ENCODE measurements around the gene MRPL47. TPM values are rescaled to one million over a fixed set of nuclear protein-coding genes. Genes with fewer than 3 reads are reported as not detected.

MRPL47 gene
- total RNA-seq, 1 donor from 2014 or later = 25.1 TPM

GRCh38 chr3:179624451-179624850 lies 20.0 kb upstream of the MRPL47 start:
- Histone ChIP-seq H3K4me3 (ENCODE audit: low read length in 3 of 3) (no peak overlapping the region), H3K27me3 (ENCODE audit: control insufficient read depth in 3 of 3, insufficient read depth in 3 of 3, low read length in 3 of 3) (no peaks in the 10 kb centered on the region), H3K36me3 (ENCODE audit: control insufficient read depth in 3 of 3, insufficient read depth in 3 of 3, low read length in 3 of 3) (peaks cover 26 to 41% (median 38%) of the 10 kb centered on the region in 3 donors), H3K4me1 (ENCODE audit: control insufficient read depth in 3 of 3, insufficient read depth in 3 of 3, low read length in 3 of 3) (no peaks in the 10 kb centered on the region), H3K27ac (ENCODE audit: low read depth, low read length) (no peak overlapping the region), H3K9ac (ENCODE audit: low read depth in 1 of 3, low read length in 3 of 3) (no peak overlapping the region), H3K9me3 (ENCODE audit: control insufficient read depth in 3 of 3, low read length in 3 of 3) (no peaks in the 10 kb centered on the region)

GRCh38 chr3:179622023-179622422 lies 17.6 kb upstream of the MRPL47 start:
- no peaks in the 10 kb centered on the region for H3K27me3 ChIP-seq (ENCODE audit: control insufficient read depth in 3 of 3, insufficient read depth in 3 of 3, low read length in 3 of 3)
- no peaks in the 10 kb centered on the region for H3K9me3 ChIP-seq (ENCODE audit: control insufficient read depth in 3 of 3, low read length in 3 of 3)
- H3K9ac ChIP-seq (ENCODE audit: low read depth in 1 of 3, low read length in 3 of 3) = no peak overlapping the region
- no peak overlapping the region for H3K4me3 ChIP-seq (ENCODE audit: low read length in 3 of 3)
- H3K36me3 ChIP-seq (ENCODE audit: control insufficient read depth in 3 of 3, insufficient read depth in 3 of 3, low read length in 3 of 3) = peaks cover 30 to 56% (median 54%) of the 10 kb centered on the region in 3 donors
- H3K27ac ChIP-seq (ENCODE audit: low read depth, low read length) = no peak overlapping the region
- no peaks in the 10 kb centered on the region for H3K4me1 ChIP-seq (ENCODE audit: control insufficient read depth in 3 of 3, insufficient read depth in 3 of 3, low read length in 3 of 3)

GRCh38 chr3:179615458-179616173 lies 11.2 kb upstream of the MRPL47 start:
- no peak overlapping the region for H3K9ac ChIP-seq (ENCODE audit: low read depth in 1 of 3, low read length in 3 of 3)

GRCh38 chr3:179613807-179614206 lies 9.4 kb upstream of the MRPL47 start:
- no peak overlapping the region for H3K4me3 ChIP-seq (ENCODE audit: low read length in 3 of 3)
- H3K4me1 ChIP-seq (ENCODE audit: control insufficient read depth in 3 of 3, insufficient read depth in 3 of 3, low read length in 3 of 3) = peaks cover 0 to 8% (median 0%) of the 10 kb centered on the region in 3 donors
- H3K36me3 ChIP-seq (ENCODE audit: control insufficient read depth in 3 of 3, insufficient read depth in 3 of 3, low read length in 3 of 3) = peaks cover 4 to 32% (median 16%) of the 10 kb centered on the region in 3 donors
- H3K9ac ChIP-seq (ENCODE audit: low read depth in 1 of 3, low read length in 3 of 3) = no peak overlapping the region
- no peaks in the 10 kb centered on the region for H3K27me3 ChIP-seq (ENCODE audit: control insufficient read depth in 3 of 3, insufficient read depth in 3 of 3, low read length in 3 of 3)
- H3K27ac ChIP-seq (ENCODE audit: low read depth, low read length) = no peak overlapping the region
- H3K9me3 ChIP-seq (ENCODE audit: control insufficient read depth in 3 of 3, low read length in 3 of 3) = no peaks in the 10 kb centered on the region

More at GRCh38 chr3:179615458-179616173, 11.2 kb upstream of the MRPL47 start:
- Histone ChIP-seq H3K4me3 (ENCODE audit: low read length in 3 of 3) (no peak overlapping the region), H3K36me3 (ENCODE audit: control insufficient read depth in 3 of 3, insufficient read depth in 3 of 3, low read length in 3 of 3) (peaks cover 6 to 33% (median 18%) of the 10 kb centered on the region in 3 donors), H3K27me3 (ENCODE audit: control insufficient read depth in 3 of 3, insufficient read depth in 3 of 3, low read length in 3 of 3) (no peaks in the 10 kb centered on the region), H3K9me3 (ENCODE audit: control insufficient read depth in 3 of 3, low read length in 3 of 3) (no peaks in the 10 kb centered on the region), H3K27ac (ENCODE audit: low read depth, low read length) (no peak overlapping the region), H3K4me1 (ENCODE audit: control insufficient read depth in 3 of 3, insufficient read depth in 3 of 3, low read length in 3 of 3) (no peaks in the 10 kb centered on the region)

- no peak overlapping the region for H3K9ac ChIP-seq (ENCODE audit: low read depth in 1 of 3, low read length in 3 of 3)
- peaks cover 0 to 9% (median 8%) of the 10 kb centered on the region in 3 donors for H3K36me3 ChIP-seq (ENCODE audit: control insufficient read depth in 3 of 3, insufficient read depth in 3 of 3, low read length in 3 of 3)
- no peaks in the 10 kb centered on the region for H3K27me3 ChIP-seq (ENCODE audit: control insufficient read depth in 3 of 3, insufficient read depth in 3 of 3, low read length in 3 of 3)
- H3K9me3 ChIP-seq (ENCODE audit: control insufficient read depth in 3 of 3, low read length in 3 of 3) = no peaks in the 10 kb centered on the region
- H3K27ac ChIP-seq (ENCODE audit: low read depth, low read length) = no peak overlapping the region
- H3K4me3 ChIP-seq (ENCODE audit: low read length in 3 of 3) = no peak overlapping the region
- peaks cover 0 to 23% (median 10%) of the 10 kb centered on the region in 3 donors for H3K4me1 ChIP-seq (ENCODE audit: control insufficient read depth in 3 of 3, insufficient read depth in 3 of 3, low read length in 3 of 3)
Observed at GRCh38 chr3:179610066-179610465, 5.6 kb upstream of the MRPL47 start.

- Histone ChIP-seq H3K9me3 (ENCODE audit: control insufficient read depth in 3 of 3, low read length in 3 of 3) (no peaks in the 10 kb centered on the region), H3K36me3 (ENCODE audit: control insufficient read depth in 3 of 3, insufficient read depth in 3 of 3, low read length in 3 of 3) (peaks cover 0 to 9% (median 8%) of the 10 kb centered on the region in 3 donors), H3K9ac (ENCODE audit: low read depth in 1 of 3, low read length in 3 of 3) (peak overlapping the region in 1 of 3 donors; percentile 7), H3K4me1 (ENCODE audit: control insufficient read depth in 3 of 3, insufficient read depth in 3 of 3, low read length in 3 of 3) (peaks cover 0 to 23% (median 12%) of the 10 kb centered on the region in 3 donors), H3K27ac (ENCODE audit: low read depth, low read length) (no peak overlapping the region), H3K27me3 (ENCODE audit: control insufficient read depth in 3 of 3, insufficient read depth in 3 of 3, low read length in 3 of 3) (no peaks in the 10 kb centered on the region), H3K4me3 (ENCODE audit: low read length in 3 of 3) (no peak overlapping the region)
Observed at GRCh38 chr3:179608931-179609720, 4.7 kb upstream of the MRPL47 start.

- Histone ChIP-seq H3K27ac (ENCODE audit: low read depth, low read length) (no peak overlapping the region), H3K4me3 (ENCODE audit: low read length in 3 of 3) (no peak overlapping the region), H3K9me3 (ENCODE audit: control insufficient read depth in 3 of 3, low read length in 3 of 3) (no peaks in the 10 kb centered on the region), H3K36me3 (ENCODE audit: control insufficient read depth in 3 of 3, insufficient read depth in 3 of 3, low read length in 3 of 3) (peaks cover 2 to 11% (median 9%) of the 10 kb centered on the region in 3 donors), H3K27me3 (ENCODE audit: control insufficient read depth in 3 of 3, insufficient read depth in 3 of 3, low read length in 3 of 3) (no peaks in the 10 kb centered on the region), H3K4me1 (ENCODE audit: control insufficient read depth in 3 of 3, insufficient read depth in 3 of 3, low read length in 3 of 3) (peaks cover 6 to 28% (median 16%) of the 10 kb centered on the region in 3 donors), H3K9ac (ENCODE audit: low read depth in 1 of 3, low read length in 3 of 3) (no peak overlapping the region)
Observed at GRCh38 chr3:179606534-179607085, 2.2 kb upstream of the MRPL47 start.

GRCh38 chr3:179603831-179604230 lies 607 bp downstream of the MRPL47 start:
- peaks cover 6 to 20% (median 16%) of the 10 kb centered on the region in 3 donors for H3K4me1 ChIP-seq (ENCODE audit: control insufficient read depth in 3 of 3, insufficient read depth in 3 of 3, low read length in 3 of 3)
- H3K4me3 ChIP-seq (ENCODE audit: low read length in 3 of 3) = peak overlapping the region; percentile 89 to 99 (median 95)
- peak overlapping the region; percentile 92 for H3K27ac ChIP-seq (ENCODE audit: low read depth, low read length)
- peaks cover 7 to 31% (median 22%) of the 10 kb centered on the region in 3 donors for H3K36me3 ChIP-seq (ENCODE audit: control insufficient read depth in 3 of 3, insufficient read depth in 3 of 3, low read length in 3 of 3)
- no peaks in the 10 kb centered on the region for H3K9me3 ChIP-seq (ENCODE audit: control insufficient read depth in 3 of 3, low read length in 3 of 3)
- H3K9ac ChIP-seq (ENCODE audit: low read depth in 1 of 3, low read length in 3 of 3) = peak overlapping the region; percentile 93 to 97 (median 97)
- H3K27me3 ChIP-seq (ENCODE audit: control insufficient read depth in 3 of 3, insufficient read depth in 3 of 3, low read length in 3 of 3) = no peaks in the 10 kb centered on the region

- H3K36me3 ChIP-seq (ENCODE audit: control insufficient read depth in 3 of 3, insufficient read depth in 3 of 3, low read length in 3 of 3) = peaks cover 11 to 36% (median 25%) of the 10 kb centered on the region in 3 donors
- H3K9me3 ChIP-seq (ENCODE audit: control insufficient read depth in 3 of 3, low read length in 3 of 3) = no peaks in the 10 kb centered on the region
- H3K27ac ChIP-seq (ENCODE audit: low read depth, low read length) = no peak overlapping the region
- peak overlapping the region in 2 of 3 donors; percentile 95 to 99 for H3K4me3 ChIP-seq (ENCODE audit: low read length in 3 of 3)
- H3K4me1 ChIP-seq (ENCODE audit: control insufficient read depth in 3 of 3, insufficient read depth in 3 of 3, low read length in 3 of 3) = peaks cover 6 to 19% (median 16%) of the 10 kb centered on the region in 3 donors
- H3K27me3 ChIP-seq (ENCODE audit: control insufficient read depth in 3 of 3, insufficient read depth in 3 of 3, low read length in 3 of 3) = no peaks in the 10 kb centered on the region
- H3K9ac ChIP-seq (ENCODE audit: low read depth in 1 of 3, low read length in 3 of 3) = peak overlapping the region in 1 of 3 donors; percentile 10
Observed at GRCh38 chr3:179603321-179603720, 1.1 kb downstream of the MRPL47 start.
